Epithelial cell of esophagus (primary cell): ENCODE measurements around the gene CD244.

Experiments
- DNase-seq: peaks from one replicate; pipeline ENCODE4 v3.0.0; 2010; ENCODE audit warnings: low read depth
- H3K4me3 ChIP-seq: 2 replicates; pipeline ENCODE4 v1.5.1; 2011; ENCODE audit warnings: mild to moderate bottlenecking, low read length, control low read depth
- TF ChIP-seq, protein P1 (sequence below): IDR thresholded peaks from 2 replicates; pipeline ENCODE4 v1.5.1; 2011; ENCODE audit warnings: low read depth, mild to moderate bottlenecking, low read length, control low read depth, inconsistent platforms; ENCODE audit not compliant: insufficient read depth; ENCODE audit errors: missing control alignments

The CD244 gene

DNA sequence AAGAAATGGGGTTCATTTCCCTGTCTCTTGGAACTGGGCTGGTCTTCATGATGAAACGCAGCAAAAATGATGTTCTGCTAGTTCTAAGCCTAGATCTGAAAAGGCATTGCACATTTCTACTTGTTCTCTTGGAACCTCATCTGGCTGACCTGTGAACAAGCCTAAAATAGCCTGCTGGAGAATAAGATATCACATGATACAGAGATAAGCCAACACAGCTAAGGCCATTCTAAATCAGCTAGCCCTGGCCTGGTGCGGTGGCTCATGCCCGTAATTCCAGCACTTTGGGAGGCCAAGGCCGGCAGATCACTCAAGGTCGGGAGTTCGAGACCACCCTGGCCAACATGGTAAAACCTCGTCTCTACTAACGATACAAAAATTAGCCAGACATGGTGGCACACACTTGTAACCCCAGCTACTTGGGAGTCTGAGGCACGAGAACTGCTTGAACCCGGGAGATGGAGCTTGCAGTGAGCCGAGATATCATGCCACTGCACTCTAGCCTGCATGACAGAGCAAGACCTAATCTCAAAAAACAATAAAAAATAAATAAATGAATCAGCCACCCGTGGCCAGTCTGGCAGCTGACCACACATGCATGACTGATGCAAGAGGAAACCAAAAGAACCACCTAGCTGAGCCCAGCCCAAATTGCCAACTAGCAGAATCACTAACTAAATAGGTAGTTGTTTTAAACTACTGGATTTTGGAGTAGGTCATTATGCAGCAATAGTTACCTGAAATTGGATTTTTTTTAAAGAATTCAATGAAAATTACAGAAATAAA lies 18.0 kb downstream of the CD244 start:
- TF ChIP-seq, protein P1, sequence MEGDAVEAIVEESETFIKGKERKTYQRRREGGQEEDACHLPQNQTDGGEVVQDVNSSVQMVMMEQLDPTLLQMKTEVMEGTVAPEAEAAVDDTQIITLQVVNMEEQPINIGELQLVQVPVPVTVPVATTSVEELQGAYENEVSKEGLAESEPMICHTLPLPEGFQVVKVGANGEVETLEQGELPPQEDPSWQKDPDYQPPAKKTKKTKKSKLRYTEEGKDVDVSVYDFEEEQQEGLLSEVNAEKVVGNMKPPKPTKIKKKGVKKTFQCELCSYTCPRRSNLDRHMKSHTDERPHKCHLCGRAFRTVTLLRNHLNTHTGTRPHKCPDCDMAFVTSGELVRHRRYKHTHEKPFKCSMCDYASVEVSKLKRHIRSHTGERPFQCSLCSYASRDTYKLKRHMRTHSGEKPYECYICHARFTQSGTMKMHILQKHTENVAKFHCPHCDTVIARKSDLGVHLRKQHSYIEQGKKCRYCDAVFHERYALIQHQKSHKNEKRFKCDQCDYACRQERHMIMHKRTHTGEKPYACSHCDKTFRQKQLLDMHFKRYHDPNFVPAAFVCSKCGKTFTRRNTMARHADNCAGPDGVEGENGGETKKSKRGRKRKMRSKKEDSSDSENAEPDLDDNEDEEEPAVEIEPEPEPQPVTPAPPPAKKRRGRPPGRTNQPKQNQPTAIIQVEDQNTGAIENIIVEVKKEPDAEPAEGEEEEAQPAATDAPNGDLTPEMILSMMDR = no peak
- H3K4me3 ChIP-seq = no peak overlapping the region
- DNase-seq = peak; percentile 31

DNA sequence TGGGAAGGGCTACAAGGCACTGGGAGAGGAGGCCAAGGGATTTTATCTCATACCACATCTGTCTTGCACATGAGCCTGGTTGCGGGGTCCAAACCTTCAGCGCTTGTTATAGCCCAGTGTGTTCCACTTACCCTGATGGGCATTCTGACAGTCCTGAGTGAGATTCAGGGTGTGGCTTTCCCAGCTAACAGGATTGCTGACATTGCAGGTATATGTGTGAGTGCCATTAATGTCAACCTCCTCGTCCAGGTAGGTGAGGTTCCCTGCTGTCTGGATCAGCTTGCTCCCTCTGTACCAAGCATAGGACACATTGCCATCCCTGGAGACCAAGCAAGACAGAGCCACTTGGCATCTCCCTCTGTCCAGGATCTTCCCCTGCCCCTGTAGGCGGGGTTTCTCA lies 21.6 kb downstream of the CD244 start:
- no peak for DNase-seq
- no peak overlapping the region for H3K4me3 ChIP-seq
- TF ChIP-seq, protein P1 = no peak

DNA sequence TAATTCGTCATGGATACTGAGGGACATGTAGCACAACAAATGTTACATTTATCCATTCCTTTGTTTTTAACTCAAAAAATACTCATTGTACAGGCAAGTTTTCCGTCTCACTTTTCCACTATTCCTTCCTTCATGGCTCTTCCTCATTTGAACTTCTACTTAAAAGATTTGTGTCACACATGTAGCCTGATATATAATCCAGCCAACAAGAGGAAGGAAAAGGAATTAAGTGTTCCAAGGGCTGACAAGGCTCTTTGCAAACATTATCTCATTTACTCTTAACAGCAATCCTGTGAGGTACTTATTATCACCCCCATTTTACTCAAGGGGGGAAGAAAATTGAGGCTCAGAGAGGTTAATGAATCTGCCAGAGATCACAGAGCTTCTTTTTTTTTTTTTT lies 22.9 kb downstream of the CD244 start:
- no peak overlapping the region for H3K4me3 ChIP-seq
- TF ChIP-seq, protein P1 = no peak
- no peak for DNase-seq

DNA sequence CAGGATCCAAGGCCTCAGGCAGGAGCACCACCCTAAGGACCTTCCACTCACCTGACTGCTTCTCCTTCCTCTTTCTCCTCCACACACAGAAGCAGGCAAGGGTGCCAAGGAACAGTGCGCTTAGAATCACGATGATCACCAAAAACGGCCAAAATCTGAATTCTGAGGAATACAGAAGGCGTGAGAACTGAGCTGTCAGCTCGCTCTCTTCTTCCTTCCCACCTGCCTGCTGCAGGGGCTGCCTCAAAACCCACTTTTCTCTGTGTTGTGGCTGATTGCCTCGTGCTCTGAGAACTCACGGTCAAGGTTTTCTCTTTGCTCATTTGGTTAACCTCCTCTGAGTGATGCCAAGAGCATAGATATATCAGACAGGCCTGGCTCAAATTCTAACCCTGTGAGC lies 23.8 kb downstream of the CD244 start:
- DNase-seq = no peak
- TF ChIP-seq, protein P1 = no peak
- no peak overlapping the region for H3K4me3 ChIP-seq

DNA sequence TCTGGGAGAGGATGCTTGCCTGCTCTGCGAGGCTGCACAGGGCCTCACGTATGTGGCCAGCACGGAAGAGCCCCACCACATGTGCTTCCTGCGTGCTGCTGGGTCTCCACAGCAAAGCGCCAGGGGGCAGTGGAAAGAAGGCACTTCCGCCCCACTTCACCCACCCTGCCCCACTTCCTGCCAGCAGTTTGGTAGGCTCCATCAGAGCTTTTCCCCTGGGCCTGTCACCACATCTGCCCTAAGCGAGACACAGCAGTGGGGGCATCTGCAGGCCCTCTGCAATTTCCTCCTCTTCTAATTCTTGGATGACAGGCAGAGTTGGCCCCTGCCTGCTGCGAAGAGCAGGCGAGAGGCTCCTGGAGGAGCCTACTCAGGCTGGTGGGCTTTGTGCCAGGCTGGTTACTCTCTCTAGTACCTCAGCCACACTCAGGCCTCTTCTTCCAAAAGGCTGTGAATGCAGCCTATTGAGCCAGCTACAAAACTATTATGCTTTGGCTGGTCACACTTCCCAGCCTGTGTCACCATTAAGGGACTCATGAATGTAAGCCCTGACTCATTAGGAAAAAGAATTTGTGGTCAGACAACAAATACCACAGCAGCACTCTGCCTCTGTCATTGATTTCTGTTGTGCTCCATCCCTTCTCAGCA lies 25.0 kb downstream of the CD244 start:
- TF ChIP-seq, protein P1 = no peak
- no peak overlapping the region for H3K4me3 ChIP-seq
- peak; percentile 29 for DNase-seq

DNA sequence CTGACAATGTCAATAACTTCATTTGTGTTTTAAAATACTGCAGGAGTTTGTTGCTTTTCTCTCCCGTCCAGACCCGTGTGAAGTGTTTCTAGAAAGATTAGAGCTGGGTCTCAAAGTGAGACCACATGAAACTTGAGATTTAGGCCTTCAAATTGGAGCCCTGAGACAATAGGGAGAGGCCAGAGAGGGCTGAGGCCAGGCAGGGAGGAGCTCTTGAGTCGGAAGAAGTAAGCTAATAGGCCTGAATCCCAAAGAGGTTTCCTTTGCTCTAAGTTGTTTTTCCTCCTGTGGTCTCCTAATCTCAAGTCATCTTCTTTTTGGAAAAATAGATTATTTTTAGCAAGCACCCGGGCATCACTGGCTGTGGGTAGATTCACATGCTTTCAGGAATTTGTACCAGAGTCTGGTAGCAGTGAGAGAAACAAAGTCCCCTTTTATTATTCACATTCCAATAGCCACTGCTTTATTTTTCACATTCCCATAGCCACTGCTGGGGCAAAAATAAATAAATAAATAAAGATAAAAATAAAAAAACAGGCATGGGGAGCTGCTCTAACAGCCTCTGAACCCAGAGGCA lies 25.6 kb downstream of the CD244 start:
- TF ChIP-seq, protein P1 = no peak
- no peak overlapping the region for H3K4me3 ChIP-seq
- DNase-seq = no peak

DNA sequence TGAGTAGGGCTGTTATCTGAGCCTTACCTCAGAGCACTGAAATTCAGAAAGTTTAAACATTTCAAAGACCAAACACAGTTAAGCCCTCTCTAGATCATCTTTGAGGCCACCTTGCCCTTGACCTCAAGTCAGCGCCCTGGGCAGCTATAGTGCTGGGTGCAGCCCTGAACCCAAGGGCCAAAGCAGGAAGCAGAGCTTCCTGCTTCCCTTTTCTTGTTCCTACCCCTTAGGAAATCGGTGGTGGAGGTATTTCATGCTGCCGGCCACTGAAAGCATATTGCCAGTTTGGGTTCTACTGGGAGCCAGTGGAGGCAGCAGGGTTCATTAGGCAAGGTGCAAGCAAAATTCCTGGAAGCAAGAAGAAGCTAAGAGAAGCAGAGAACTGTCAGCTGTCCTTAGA lies 26.1 kb downstream of the CD244 start:
- no peak for DNase-seq

More for the DNA sequence above, 26.1 kb downstream of the CD244 start:
- TF ChIP-seq, protein P1 = no peak
- no peak overlapping the region for H3K4me3 ChIP-seq
